ENCODE results near the gene UCK2.

The UCK2 gene

GRCh38 chr1:165834881-165835280, 7.5 kb downstream of the UCK2 start:
- no peak for DNase-seq

DNA sequence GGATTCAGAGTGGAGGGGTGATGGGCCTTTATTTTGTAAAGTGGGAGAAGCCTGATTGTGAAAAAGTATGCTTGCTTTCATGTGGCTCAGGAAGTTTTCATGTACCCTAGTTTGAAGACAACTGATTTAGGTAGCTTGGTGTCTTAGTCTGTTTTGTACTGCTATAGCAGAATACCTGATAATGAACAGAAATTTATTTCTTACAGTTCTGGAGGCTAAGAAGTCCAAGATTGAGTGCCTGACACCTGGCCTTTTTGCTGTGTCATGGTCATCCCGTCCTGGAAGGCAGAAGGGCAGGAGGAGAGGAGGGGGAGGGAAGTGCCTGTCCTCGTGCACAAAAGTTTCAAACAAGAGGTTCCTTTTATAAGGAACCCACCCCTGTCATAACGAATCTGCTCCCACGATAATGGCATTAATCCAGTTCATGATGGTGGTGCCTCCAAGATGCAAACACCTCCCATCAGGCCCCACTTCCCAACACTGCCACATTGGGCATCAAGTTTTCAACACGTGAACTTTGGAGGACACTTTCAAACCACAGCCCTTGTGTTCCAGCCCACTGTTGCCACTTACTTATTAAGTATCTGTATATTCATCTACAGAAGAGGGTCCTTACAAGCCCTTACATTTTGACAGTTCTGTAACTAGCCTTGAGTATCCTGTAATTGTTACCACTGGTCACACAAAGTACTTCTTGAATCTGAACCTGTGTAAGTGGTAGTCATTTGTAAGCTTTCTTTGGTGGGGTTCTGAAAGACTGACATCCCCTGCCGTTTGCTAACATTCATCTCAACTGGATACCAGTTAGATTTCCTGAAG, 9.5 kb downstream of the UCK2 start:
- no peak for DNase-seq

DNA sequence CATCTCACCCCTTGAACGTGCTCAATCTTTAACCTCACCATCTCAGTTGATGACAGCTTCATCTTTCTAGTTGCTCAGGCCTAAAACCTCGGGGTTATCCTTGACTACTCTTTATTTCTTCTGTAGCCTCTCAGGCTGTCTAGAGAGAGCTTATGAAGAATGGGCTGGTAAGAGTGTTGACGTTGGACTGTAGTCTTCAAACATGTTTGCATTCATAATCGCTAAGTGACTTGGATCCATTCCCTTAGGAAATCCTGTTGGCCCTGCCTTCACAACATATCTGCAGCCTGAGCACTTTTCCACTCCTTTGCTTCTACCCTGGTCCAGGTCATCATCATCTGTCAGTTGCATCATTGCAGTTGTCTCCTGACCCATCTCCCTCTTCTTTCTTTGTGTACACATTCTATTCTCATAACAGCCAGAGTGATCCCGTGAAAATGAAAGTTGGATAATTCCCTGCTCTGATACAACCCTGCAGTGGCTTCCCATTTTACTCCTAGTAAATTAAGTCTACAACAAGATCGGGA, 10.5 kb downstream of the UCK2 start:
- DNase-seq, result no peak

GRCh38 chr1:165840423-165840822, 13.0 kb downstream of the UCK2 start:
- no peak for DNase-seq

DNA sequence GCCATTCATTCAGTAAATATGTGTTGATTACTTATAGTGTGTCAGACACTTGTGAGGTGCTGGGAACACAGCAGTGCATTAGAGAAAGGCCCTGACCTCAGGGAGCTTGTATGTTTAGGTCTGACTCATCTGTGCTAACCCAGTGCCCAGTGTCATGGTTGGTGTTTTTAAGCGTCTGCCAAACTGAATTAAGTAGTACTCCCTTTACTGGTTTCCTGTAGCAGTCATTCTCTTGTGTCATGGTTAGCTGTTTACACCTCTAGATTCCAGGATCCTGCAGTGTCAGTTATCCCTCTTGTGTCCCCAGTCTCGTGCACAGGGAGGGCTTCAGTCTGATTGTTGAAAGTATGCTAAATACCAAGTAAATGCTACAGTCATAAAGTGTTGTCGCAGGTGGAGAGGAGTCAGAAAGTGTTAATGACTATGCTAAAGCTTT, 14.2 kb downstream of the UCK2 start:
- DNase-seq, result no peak

DNA sequence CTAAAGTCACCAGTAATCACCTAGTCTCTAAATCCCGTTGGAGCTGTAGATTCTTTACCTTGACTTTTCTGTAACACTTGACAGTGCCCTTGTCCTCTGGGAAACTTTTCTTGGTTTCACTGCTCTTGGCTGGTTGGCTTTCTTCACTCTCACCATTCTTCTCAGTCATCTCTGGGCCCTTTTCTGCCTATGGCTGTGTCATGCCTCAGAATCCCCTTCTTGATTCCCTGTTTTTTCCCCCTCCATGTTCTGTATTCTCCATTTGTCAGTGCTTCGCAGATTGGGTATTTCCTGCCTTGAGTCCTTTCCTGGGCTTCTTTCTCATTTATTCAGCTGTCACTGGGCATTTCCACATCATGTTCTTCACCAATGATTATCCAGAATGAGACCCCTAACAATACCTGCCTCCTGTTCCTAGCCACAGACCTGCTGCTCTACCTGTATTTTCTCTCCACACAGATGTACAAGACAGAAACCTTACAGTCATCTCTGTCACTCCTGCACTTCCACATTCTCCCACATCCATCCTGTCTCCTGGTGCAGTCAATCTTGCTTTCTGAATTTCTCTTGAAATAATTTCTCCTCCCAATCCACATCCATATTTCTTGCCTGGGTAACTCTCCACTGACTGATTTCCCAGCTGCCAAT, 14.7 kb downstream of the UCK2 start:
- no peak for DNase-seq

- DNase-seq, result no peak
Observed at GRCh38 chr1:165842671-165843129, 15.3 kb downstream of the UCK2 start.

DNA sequence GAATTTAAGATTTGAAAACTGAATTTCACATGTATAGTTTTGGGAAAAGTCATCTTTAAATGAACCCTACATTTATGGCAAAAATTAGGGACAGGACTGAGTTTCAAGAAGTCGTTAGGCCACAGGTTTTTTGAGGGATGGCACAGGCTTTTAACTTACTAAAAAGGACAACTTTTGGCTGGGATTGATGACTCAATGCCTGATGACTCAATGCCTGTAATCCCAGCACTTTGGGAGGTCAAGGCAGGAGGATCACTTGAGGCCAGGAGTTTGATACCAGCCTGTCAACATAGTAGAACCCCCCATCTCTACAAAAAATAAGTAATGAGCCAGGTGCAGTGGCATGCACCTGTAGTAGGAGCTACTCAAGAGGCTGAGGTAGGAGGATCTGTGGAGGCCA, 15.9 kb downstream of the UCK2 start:
- no peak for DNase-seq

DNA sequence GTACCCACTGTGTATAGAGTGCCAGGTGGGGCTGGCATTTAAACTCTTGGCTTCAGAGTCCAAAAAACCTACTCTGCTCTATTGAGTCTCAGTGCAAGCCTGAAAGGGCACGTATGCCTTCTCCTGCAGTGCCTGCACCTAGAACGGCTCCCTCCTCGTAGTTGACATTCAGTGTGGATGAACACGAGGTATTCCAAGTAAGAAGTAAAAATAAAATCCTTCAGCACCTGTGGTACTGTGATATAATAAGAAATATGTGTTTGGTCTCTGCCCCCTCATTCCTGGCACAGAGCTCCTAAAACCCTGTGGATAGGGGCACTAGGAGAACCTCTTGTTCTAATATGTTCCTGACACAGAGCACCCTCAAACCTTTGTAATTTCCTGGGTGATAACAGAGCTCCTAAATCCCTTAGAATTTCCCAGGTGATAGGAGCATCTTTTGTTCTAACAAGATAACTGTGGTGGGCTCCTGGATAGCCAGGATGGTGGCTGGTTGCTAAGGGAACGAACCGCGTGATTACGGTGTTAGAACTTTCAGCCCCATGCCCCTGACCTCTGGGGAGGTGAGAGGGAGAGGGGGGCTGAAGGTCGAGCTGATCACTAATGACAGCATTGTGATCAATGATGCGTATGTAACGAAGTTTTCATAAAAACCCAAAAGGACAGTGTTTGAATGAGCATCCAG, 16.8 kb downstream of the UCK2 start:
- no peak for DNase-seq

GRCh38 chr1:165844933-165845332, 17.5 kb downstream of the UCK2 start:
- DNase-seq, result no peak

DNA sequence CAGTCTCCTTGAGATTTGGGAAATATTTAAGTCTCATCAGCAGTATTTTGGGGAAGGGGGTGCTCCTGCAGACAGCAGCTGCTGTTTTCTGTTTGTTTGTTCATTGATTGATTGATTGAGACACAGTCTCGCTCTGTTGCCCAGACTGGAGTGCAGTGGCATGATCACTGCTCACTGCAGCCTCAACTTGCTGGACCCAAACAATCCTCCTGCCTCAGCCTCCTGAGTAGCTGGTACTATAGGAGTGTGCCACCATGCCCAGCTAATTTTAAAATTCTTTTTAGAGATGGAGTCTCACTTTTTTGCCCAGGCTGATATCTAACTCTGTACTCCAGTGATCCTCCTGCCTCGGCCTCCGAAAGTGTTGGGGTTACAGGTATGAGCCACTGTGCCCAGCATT, 18.2 kb downstream of the UCK2 start:
- DNase-seq, result no peak

DNA sequence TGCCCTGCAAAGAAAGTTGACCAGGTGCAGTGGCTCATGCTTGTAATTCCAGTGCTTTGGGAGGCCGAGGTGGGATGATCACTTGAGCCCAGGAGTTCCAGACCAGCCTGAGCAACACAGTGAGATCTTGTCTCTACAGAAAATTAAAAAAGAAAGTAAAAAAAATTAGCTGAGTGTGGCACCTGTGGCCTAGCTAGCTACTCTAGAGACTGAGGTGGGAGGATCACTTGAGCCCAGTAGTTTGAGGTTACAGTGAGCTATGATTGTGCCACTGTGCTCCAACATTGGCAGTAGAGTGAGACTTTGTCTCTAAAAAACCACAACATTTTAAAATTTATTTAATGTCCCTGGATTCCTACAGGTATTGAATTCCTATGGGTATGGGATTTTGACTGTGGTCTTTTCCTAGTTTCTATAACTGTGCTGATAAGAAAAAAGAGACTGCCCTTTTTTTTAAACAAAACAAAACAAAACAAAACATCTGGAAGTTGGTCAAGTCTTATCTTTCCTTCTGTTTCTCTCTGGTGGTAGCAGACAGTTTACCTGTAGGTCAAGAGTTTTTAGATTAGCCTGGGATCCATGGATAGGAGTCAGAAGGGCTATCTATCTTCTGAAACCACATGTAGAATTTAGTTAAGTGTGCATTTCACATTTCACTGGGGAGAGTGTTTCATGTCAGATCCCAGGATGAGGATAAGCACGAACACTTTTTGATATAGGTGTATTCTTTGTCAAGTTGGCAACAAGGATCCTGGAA, 18.8 kb downstream of the UCK2 start:
- no peak for DNase-seq

GRCh38 chr1:165847486-165847885, 20.1 kb downstream of the UCK2 start:
- DNase-seq, result no peak

- DNase-seq, result no peak
Observed at GRCh38 chr1:165849353-165850133, 22.1 kb downstream of the UCK2 start.

DNA sequence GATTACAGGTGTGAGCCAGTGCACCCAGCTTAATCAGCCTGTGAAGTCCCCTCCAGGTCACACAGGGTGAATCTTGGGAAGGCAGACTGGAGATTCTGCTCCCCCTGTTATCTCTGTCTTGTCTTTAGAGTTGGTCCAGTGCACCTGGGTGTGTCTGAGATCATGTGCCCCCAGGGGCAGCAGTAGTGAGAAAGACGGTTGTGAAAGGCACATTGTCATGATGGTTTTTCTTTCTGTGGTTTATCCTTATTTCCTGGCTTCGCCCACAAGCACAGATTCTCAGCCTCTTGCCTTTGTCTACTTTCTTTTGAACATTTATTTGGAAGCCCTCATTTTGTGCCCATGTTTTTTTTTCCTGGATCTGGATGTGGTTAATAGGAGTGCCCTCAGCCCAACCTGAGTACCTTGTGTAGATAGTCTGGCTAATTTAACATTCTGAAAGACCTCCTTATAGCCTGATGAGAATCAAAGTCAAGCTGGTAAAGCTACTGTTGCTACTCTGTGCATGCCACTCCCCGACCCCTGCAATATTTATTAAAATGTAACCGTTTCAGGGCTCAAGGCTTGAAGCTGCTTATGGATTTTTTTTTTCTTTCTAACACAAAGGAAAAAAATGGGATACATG, 23.7 kb downstream of the UCK2 start:
- peak; percentile 52 for DNase-seq

DNA sequence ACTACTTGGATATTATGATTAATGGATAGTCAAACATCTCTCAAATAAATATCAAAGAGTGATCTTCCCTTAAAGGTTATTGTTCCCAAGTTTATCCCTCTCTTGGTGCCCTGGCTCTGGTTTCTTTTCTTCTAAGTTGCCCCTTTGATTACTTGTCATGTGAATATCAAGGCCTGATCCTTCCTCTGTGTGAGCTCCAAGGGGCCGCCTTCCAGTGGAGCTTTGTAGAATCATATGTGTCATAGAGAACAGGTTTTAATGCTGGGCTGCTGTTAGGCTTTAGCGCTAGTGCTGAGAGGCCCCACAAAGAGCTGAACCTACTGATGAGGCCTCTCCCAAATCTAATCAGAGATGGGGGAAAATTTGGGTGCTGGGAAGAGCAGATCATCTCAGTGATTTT, 25.5 kb downstream of the UCK2 start:
- DNase-seq, result no peak

DNA sequence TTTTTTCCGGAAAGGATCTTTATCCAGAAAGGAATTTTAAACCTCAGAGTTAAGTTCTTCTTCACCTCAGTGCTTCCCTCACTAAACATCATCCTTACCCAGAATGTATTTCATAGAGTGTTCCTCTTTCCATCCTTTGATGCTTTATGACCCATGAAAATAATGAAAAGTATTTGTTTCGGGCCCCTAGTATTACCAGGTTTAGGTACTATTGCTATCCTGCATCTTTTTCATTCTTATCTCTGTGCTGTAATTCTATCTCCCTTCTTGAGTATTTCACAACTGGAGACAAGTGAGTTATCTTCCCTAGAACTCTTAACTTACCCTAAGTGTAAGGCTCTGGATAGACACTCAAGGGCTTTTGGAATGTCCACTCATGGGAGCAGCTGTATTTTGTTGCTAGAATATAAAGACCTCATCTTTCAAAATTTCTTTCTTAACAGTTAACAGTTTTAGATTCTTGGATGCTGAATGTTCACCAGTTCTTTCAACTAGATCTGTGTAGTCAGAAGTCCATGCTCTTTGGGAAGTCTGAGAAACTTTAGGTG, 26.2 kb downstream of the UCK2 start:
- no peak for DNase-seq

DNA sequence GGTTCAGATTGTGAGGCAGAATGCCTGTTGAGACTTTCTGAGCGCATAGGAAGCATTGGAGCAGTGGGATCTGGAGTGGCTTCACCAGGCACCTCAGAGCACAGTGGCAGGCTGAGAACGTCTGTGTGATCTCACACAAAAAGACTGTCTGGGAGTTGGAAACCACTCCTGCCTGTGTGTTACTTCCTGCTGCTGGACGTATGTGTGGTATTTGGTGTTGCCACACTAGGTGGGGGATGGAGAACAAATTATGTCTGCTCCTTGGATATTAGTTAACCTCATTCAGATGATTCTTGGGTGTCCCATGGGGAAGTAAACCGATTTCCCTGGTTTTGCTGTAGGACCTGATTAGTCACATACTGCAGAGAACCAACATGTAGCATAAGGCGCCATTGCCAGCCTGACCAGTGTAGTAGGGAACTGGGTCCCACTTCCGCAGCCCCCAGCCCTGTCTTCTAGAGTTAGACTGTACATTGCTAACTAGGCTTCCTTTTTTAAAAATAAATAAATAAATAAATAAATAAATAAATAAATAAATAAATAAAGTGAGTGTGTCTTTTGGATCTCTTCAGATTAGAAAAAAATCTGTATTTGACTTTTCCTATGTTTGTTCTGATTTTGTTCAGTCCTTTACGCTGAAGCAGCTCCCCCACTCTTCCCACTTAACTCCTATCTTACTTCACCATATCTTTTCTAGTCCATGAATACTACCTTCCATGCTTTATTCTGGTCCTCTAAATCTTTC, 26.9 kb downstream of the UCK2 start:
- no peak for DNase-seq

DNA sequence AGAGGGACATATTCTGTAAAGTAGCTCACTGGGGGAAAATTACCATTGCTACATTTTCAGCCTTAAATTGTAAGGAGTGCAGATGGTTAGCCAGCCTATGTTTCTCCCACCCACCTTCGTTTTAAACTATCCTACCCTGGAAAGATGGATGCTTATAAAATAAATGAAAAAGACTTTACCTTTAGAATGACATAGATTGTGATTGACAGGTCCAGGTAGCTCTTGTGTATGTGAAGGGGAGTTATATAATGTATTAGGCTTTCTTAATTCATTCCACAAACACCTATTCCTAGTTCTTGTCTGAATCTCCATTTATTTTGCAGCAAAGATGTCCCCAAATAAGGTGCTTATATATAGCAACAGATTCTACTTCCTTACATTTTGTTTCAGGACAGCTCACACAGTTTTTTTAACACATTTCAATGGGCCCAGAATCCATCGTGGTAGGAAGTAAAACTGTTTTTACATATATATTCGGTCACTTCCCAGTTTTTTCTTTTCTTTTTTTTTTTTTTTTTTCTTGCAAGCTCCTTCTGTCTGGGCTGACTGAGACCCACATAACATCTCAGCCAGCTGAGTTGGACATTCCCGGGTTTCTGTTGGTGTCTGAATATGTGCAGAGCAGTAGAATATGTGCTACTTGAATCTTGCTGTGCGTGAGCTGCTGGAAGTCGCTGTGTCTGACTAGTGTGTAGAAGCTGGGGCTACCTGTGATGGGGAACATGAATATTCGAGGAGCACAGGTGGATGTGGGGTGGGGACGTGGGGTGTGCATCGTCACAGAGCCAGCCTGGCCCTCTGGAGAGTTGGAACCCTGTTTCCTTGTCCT, 27.8 kb downstream of the UCK2 start:
- DNase-seq, result no peak

GRCh38 chr1:165856021-165856420, 28.6 kb downstream of the UCK2 start:
- DNase-seq, result no peak

Data from NCI-H526 treated with DMSO at 0.1 percent for 48 hours (cell line).